ENCODE measurements around the gene C1orf141.

C1orf141 gene

DNA sequence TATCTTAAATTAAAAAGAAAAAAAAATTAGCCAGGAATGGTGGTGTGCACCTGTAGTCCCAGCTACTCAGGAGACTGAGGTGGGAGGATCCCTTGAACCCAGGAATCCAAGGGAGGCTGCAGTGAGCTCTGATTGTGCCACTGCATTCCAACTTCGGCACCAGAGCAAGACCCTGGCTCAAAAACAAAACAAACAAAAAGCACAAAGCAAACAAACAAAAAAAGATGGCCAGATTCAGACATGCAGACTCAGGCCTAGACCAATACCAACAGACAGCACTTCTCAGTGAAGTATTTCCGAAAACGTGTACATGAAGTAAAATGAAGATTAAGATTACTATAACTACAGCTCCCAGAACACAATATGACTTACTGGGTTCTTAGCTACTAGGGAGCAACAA lies 91.4 kb downstream of the C1orf141 start:
- TF ChIP-seq, protein P1, sequence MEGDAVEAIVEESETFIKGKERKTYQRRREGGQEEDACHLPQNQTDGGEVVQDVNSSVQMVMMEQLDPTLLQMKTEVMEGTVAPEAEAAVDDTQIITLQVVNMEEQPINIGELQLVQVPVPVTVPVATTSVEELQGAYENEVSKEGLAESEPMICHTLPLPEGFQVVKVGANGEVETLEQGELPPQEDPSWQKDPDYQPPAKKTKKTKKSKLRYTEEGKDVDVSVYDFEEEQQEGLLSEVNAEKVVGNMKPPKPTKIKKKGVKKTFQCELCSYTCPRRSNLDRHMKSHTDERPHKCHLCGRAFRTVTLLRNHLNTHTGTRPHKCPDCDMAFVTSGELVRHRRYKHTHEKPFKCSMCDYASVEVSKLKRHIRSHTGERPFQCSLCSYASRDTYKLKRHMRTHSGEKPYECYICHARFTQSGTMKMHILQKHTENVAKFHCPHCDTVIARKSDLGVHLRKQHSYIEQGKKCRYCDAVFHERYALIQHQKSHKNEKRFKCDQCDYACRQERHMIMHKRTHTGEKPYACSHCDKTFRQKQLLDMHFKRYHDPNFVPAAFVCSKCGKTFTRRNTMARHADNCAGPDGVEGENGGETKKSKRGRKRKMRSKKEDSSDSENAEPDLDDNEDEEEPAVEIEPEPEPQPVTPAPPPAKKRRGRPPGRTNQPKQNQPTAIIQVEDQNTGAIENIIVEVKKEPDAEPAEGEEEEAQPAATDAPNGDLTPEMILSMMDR (IDR thresholded peaks at IDR 0.05; ENCODE audit: control extremely low read depth, extremely low read depth, low read depth, missing control alignments) = no peak
- no peak for DNase-seq (ENCODE audit: extremely low spot score)
- ChIA-PET CTCF (interaction anchor here (1.1 kb wide), 1 partner anchor 59 kb away, joined by 3 read pairs; no protein-coding TSS in a partner anchor), POLR2A (interaction anchor here (0.8 to 1.5 kb wide), 2 partner anchors 11 to 12 kb away, joined by 3 to 9 read pairs; partner anchors contain the start of gene SLC35D1)
